Measurements from ENCODE around the gene SH3BP4. TPM values are rescaled to one million over a fixed set of nuclear protein-coding genes. Genes with fewer than 3 reads are reported as not detected.

Gene SH3BP4
- total RNA-seq, 1 donor from 2014 or later: 45.7 TPM

GRCh38 chr2:234983011-234983726 is 31.4 kb downstream of the SH3BP4 start:
- TF ChIP-seq CTCF (IDR thresholded peaks at IDR 0.05; ENCODE audit: unreplicated experiment): no peak
- DNase-seq (ENCODE audit: low spot score, unreplicated experiment): no peak
- no peaks in the 10 kb centered on the region for H3K9me3 Mint-ChIP-seq (ENCODE audit: low read depth)
- peaks cover 14% of the 10 kb centered on the region for H3K36me3 Mint-ChIP-seq (ENCODE audit: insufficient read depth)
- H3K27me3 Mint-ChIP-seq: no peaks in the 10 kb centered on the region
- peak overlapping the region; percentile 20 for H3K4me3 Mint-ChIP-seq (ENCODE audit: low read depth)
- peak overlapping the region; percentile 99 for H3K27ac Mint-ChIP-seq
- peaks cover 65% of the 10 kb centered on the region for H3K4me1 Mint-ChIP-seq (ENCODE audit: low read depth)

GRCh38 chr2:234985608-234986245 is 33.9 kb downstream of the SH3BP4 start:
- H3K9me3 Mint-ChIP-seq (ENCODE audit: low read depth): no peaks in the 10 kb centered on the region
- TF ChIP-seq CTCF (IDR thresholded peaks at IDR 0.05; ENCODE audit: unreplicated experiment): no peak
- H3K4me1 Mint-ChIP-seq (ENCODE audit: low read depth): peaks cover 41% of the 10 kb centered on the region
- no peak overlapping the region for H3K4me3 Mint-ChIP-seq (ENCODE audit: low read depth)
- no peaks in the 10 kb centered on the region for H3K27me3 Mint-ChIP-seq
- peak overlapping the region; percentile 30 for H3K27ac Mint-ChIP-seq
- peaks cover 7% of the 10 kb centered on the region for H3K36me3 Mint-ChIP-seq (ENCODE audit: insufficient read depth)
- no peak for DNase-seq (ENCODE audit: low spot score, unreplicated experiment)

- Mint-ChIP-seq H3K4me1 (ENCODE audit: low read depth) (peaks cover 35% of the 10 kb centered on the region), H3K36me3 (ENCODE audit: insufficient read depth) (peaks cover 7% of the 10 kb centered on the region), H3K27me3 (no peaks in the 10 kb centered on the region), H3K27ac (no peak overlapping the region), H3K9me3 (ENCODE audit: low read depth) (no peaks in the 10 kb centered on the region), H3K4me3 (ENCODE audit: low read depth) (no peak overlapping the region)
- no peak for DNase-seq (ENCODE audit: low spot score, unreplicated experiment)
- no peak for TF ChIP-seq CTCF (IDR thresholded peaks at IDR 0.05; ENCODE audit: unreplicated experiment)
Measured at GRCh38 chr2:234986390-234986789, 34.6 kb downstream of the SH3BP4 start.

- Mint-ChIP-seq H3K27me3 (no peaks in the 10 kb centered on the region), H3K9me3 (ENCODE audit: low read depth) (no peaks in the 10 kb centered on the region), H3K36me3 (ENCODE audit: insufficient read depth) (peaks cover 7% of the 10 kb centered on the region), H3K4me1 (ENCODE audit: low read depth) (peaks cover 33% of the 10 kb centered on the region), H3K27ac (peak overlapping the region; percentile 52), H3K4me3 (ENCODE audit: low read depth) (no peak overlapping the region)
- TF ChIP-seq CTCF (IDR thresholded peaks at IDR 0.05; ENCODE audit: unreplicated experiment): no peak
- DNase-seq (ENCODE audit: low spot score, unreplicated experiment): no peak
Measured at GRCh38 chr2:234986876-234987720, 35.3 kb downstream of the SH3BP4 start.

GRCh38 chr2:234987754-234988153 is 35.9 kb downstream of the SH3BP4 start:
- Mint-ChIP-seq H3K27ac (no peak overlapping the region), H3K36me3 (ENCODE audit: insufficient read depth) (peaks cover 7% of the 10 kb centered on the region), H3K9me3 (ENCODE audit: low read depth) (no peaks in the 10 kb centered on the region), H3K27me3 (no peaks in the 10 kb centered on the region), H3K4me1 (ENCODE audit: low read depth) (peaks cover 26% of the 10 kb centered on the region), H3K4me3 (ENCODE audit: low read depth) (no peak overlapping the region)
- no peak for DNase-seq (ENCODE audit: low spot score, unreplicated experiment)
- no peak for TF ChIP-seq CTCF (IDR thresholded peaks at IDR 0.05; ENCODE audit: unreplicated experiment)

Data from progenitor cell of endocrine pancreas (in vitro differentiated cells).